Dermis blood vessel endothelial cell (primary cell): ENCODE data around the gene PPM1E. TPM values are rescaled to one million over a fixed set of nuclear protein-coding genes. Genes with fewer than 3 reads are reported as not detected.
A peak's percentile ranks its signal among the peaks of the same experiment; 100 is the strongest.
"Not testable (repeated sequence)": the region's sequence is repeated elsewhere in the genome, so short reads cannot be mapped to it uniquely, and the experiment has no call there.

ENCODE experiments used
- DNase-seq: peaks from one replicate; pipeline ENCODE4 v3.0.0; 2010
- total RNA-seq: library from RNA; depleted of rRNA; stranded (reverse); fragments of >200 nt; gene quantifications from 2 replicates; pipeline ENCODE4 v1.2.3, GENCODE V29; 2014

Gene PPM1E
- total RNA-seq, 1 donor from 2014 or later, result under 0.01 TPM

DNA sequence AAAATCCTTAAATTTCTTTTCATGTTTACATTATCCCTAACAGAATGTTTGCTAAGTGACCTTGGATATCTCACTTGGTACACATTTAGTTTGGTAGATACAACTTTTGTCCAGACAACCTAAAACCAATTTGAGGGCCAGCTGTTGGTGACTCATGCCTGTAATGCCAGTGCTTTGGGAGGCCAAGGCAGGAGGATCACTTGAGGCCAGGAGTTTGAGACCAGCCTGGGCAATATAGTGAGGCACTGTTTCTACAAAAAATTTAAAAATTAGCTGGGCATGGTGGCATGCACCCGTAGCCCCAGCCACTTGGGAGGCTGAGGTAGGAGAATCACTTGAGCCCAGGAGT lies 202.0 kb downstream of the PPM1E start:
- DNase-seq, result not testable (repeated sequence)

DNA sequence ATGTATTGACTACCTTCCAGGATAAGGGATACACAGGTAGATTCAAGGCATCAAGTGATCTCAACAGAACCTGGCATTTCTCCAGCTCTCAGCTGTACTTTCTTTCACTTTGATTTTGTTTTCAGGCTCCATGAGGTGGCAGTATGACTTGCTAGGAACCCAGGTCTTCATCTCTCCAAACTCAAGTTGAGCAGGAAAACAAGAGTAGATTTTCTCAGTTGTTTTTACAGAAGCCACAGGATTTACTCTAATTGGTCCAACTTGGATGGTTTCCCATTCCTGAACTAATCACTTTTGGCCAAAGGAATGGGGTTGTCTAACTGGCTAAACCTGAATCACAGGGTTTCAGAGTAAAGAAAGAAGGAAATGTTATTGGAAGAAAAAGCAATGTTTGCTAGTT lies 204.4 kb downstream of the PPM1E start:
- DNase-seq, result peak; percentile 60

- no peak for DNase-seq
Measured at GRCh38 chr17:58965221-58965620, 209.6 kb downstream of the PPM1E start.

DNA sequence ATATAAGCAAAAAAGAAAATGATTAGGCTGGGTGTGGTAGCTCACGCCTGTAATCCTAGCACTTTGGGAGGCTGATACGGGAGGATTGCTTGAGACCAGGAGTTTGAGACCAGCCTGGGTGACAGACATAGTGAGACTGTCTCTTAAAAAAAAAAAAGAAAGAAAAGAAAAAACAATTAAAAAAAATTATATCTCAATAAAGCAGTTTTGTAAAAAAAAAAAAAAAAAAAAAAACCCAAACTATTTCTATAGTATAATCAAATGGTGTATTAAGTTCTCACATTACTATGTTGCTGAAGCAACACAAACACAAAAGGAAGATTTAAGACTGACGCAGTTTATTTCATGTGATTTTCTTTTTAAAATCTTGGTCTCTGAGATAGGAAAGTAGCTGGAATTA lies 210.6 kb downstream of the PPM1E start:
- no peak for DNase-seq

DNA sequence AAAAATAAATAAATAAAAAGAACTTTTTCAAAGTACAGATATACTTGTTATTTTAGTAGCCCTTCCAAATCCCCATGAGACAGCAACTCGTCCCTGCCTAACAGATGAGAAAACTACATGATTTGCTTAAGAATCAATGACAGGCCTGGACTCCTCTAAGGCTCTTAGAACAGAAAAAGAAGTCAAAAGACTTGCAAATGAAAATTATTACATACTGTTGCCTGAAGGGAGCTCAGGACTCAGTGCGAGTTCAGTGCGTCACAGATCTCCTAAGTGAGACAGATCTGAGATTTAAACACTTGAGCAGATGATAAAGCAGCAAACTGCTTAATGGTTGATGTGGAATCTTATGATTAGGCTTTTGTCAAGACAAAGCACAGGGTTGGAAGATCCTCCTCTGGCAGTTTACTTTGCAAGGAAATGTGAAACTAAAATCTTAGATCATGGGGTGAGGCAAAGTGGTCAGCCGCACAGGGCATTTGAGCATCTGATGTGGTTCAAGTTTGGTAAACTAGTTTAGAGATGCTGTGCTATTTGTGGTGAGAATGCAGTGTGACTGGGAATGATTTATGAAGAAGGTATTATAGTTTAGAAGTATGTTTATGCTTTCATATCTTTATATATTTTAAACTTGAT lies 212.9 kb downstream of the PPM1E start:
- no peak for DNase-seq

DNA sequence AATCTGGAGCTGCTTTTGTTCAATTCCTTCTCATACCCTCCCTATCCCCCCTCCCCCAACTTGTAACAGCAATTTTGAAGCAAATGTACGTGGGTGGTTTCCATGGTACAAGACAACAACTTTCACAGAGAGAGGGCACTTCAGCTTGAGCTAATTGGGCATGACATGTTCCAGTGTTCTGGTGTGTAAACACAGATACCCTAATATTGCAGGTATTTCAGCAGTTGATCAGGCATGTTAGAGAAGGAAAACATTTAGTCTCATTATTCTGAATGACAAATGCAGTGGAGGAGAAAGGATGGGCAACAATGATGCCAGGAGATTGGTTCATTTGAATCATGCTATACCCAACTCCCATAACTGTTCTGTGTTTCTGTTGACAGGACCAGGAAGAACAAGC lies 213.5 kb downstream of the PPM1E start:
- DNase-seq, result no peak

DNA sequence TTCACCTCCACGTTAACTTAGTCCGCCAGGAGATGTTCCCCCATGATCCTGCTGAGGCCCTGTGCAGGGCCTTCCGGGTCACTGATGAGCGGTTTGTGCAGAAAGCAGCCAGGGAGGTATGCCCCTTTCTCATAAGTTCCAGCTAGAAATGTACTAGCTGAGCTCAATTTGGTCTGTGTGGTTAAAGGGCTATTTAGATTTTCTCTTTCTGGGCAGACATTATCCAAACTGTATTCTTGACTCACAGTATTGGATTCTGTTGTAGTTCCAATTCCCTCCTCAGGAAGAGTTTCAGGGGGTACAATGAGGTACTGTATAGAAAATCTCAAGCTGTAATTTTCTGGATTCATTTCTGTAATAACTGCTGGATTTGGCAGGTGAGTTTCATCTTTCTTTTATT lies 214.0 kb downstream of the PPM1E start:
- DNase-seq, result no peak

DNA sequence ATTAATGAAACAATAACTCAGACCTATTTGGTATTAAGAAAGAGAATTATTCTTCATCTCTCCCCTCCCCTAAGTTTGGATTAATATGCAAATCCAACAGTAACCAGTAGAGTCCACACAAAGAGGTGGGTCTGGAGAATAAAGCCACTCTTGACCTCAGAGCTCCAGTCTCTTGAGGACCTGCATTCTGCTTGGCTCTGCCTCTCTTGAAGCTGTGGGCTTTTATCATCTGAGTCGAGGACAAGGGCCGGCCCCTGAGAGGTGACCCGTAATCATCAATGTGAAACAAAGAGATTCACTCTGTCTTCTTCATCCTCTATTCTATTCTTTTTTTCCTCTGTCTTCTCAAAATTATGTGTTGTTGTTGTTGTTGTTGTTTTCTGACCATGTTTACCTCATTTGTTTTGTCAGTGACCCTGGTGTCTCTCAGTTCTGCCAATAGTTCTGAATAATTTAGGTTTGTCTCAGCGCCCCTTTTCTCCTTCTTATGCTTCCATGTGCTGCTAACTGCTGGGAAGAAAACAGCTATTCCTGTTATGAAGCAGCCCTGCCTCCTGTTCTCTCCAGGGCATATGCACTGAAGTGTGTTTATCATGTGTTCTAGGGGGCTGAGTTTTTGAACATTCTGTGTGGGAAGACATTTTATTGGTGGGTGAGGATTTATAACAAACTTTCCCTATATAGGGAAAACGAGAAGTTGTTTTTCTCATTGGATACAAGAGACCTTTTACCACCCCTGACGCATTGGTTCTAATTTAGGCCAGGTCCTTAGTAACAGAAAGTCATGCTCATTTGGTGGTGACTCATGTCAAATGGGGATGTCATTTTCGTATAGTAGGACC lies 215.2 kb downstream of the PPM1E start:
- no peak for DNase-seq

DNA sequence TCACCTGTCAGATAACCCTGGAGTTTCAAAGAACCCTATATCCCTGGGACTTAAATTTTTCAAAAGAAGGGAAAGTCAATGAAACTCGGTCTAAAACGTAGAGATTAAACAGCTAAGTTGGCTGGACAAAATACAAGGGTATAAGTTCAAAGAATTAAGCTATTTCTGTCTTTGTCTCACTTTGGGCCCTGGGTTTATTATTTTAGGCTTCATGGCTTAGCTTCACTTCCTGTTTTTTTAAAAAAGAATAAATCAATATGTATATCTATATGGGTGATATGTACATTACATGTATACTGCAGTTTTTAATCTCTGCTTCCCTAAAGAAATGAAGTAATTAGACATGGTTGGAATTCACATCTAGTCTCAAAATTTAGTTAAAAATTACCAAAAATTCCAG lies 218.7 kb downstream of the PPM1E start:
- no peak for DNase-seq

- no peak for DNase-seq
Measured at GRCh38 chr17:58976541-58976940, 220.9 kb downstream of the PPM1E start.

GRCh38 chr17:58980706-58981481 lies 225.2 kb downstream of the PPM1E start:
- DNase-seq, result no peak

DNA sequence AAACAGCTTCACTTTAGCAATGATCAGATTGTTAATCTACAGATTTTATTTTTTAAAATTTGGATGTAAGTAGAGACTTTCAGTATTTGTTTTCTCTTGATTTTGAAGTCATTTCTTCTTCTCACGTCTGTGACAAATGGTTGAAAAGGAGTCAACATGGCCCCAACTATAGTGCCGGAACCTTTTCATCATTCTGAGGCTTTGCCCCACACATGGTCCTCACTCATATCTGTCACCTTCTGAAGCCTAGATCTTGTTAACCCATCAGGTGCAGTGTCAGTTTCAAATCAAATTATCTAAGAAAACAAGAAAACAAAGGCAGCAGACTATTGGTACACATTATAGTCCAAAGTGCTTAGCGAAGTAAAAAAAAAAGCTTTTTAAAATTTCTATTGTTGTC lies 227.0 kb downstream of the PPM1E start:
- DNase-seq, result no peak

- DNase-seq, result no peak
Measured at GRCh38 chr17:58985367-58985766, 229.7 kb downstream of the PPM1E start.

GRCh38 chr17:58985971-58986370 lies 230.3 kb downstream of the PPM1E start:
- DNase-seq, result peak; percentile 44

DNA sequence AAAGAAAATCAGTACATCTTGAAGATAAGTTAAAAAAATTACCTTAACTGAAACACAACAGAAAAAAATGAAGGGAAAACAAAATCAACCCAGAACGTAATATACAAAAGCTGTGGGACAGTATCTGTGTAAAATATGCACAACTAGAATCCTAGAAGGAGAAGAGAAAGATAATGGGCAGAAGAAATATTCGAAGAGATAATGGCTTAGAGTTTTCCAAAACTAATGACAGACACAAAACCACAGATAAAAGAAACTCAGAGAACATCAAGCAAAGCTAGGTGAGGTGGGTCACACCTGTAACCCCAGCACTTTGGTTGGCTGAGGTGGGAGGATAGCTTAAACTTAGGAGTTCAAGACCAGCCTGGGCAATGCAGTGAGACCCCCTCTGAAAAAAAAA lies 234.0 kb downstream of the PPM1E start:
- DNase-seq, result no peak

DNA sequence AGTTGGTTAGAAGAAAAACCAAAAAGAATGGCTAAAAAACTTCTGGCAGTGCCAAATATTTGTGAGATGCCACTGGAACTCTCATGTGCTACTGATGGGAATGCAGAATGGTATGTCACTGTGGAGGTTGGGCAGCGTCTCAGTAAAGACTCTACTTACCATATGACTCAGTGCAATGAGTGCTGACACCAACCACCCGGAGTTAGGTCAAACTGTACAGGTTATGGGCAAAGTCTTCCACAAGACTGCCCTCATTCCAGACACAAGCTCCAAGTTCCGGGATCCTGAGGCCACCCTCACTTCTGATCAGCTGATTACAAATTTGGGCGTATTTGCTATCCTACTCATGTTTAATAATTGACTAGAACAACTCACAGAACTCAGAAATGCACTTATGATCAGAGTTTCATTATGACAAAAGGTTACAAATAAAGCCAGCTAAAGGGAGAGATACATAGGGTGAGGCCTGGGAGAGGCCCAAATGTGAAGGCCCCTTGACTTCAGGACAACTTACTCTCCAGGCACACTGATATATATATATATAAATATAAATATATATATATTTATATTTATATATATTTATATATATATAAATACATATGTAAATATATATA lies 236.2 kb downstream of the PPM1E start:
- no peak for DNase-seq

DNA sequence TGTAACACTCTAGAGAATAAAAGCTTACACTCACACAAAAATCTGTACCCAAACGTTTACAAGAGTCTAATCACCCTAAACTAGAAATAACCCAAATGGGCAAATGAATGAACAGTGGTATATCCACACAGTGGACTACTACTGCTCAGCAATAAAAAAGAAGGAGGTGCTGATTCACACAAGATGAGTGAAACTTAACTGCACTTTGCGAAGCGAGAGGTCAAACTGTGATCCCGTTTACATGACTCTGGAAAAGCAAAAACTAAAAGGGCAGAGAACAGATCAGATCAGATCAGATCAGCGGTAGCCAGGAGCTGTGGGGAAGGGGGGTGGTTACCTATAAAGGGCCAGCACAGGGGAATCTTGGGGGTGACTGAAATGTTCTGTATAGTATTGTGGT lies 237.7 kb downstream of the PPM1E start:
- DNase-seq, result no peak

DNA sequence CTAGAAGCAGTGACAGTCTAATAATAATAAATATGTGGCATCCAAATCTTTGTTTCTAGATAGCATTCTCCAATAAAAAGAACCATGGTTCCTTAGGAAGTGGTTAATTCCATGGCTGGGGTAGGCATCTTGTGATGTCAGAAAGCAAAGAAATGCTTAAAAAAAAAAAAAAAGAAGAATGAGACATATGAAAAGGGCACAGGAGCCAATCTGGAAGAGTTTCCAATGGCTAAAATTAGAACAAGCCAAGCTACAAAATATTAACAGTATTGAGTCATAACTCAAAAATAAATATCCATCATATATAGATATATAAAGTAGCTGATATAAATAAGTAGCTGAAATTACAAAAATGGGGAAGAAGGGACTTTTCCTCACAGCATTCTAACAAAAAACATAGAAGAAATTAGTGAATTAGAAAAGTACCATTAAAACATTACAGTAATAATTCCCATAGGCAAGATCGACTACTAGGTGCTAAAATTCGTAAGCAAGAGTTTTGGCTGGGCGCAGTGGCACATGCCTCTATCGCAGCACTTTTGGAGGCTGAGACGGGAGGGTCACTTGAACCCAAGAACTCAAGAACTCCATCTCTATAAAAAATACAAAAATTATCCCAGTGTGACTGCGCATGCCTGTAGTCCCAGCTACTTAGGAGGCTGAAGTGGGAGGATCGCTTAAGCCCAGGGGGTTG lies 239.7 kb downstream of the PPM1E start:
- DNase-seq, result no peak

GRCh38 chr17:58996968-58997367 lies 241.3 kb downstream of the PPM1E start:
- no peak for DNase-seq

- peak; percentile 18 for DNase-seq
Measured at GRCh38 chr17:58997756-58998553, 242.3 kb downstream of the PPM1E start.

DNA sequence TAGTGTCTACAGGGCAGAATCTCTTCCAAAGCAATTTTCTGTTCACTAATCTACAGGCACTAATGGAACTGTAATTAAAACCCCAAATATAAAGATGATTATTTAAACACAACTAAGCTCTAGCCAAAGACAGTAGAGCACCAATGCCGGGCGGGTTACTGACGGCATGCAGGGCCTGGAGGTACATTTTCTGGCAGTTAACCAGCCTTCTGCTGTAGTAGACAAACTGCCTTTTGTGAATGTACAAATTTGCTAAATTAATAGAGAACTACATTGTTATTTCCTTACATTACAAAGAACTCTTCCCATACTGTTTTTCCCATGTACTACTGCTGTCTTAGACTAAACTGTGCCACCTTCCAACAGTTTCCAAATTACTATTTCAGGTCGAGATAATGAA lies 243.2 kb downstream of the PPM1E start:
- DNase-seq, result no peak

GRCh38 chr17:58999500-58999899 lies 243.8 kb downstream of the PPM1E start:
- DNase-seq, result no peak
